KG1 (cell line): ENCODE data around the gene APH1B.
"Not testable (repeated sequence)": the region's sequence is repeated elsewhere in the genome, so short reads cannot be mapped to it uniquely, and the experiment has no call there.

Experiments used
- DNase-seq: peaks from one replicate; lab custom pipeline; 2025; lab: John Stamatoyannopoulos, UW

The APH1B gene

DNA sequence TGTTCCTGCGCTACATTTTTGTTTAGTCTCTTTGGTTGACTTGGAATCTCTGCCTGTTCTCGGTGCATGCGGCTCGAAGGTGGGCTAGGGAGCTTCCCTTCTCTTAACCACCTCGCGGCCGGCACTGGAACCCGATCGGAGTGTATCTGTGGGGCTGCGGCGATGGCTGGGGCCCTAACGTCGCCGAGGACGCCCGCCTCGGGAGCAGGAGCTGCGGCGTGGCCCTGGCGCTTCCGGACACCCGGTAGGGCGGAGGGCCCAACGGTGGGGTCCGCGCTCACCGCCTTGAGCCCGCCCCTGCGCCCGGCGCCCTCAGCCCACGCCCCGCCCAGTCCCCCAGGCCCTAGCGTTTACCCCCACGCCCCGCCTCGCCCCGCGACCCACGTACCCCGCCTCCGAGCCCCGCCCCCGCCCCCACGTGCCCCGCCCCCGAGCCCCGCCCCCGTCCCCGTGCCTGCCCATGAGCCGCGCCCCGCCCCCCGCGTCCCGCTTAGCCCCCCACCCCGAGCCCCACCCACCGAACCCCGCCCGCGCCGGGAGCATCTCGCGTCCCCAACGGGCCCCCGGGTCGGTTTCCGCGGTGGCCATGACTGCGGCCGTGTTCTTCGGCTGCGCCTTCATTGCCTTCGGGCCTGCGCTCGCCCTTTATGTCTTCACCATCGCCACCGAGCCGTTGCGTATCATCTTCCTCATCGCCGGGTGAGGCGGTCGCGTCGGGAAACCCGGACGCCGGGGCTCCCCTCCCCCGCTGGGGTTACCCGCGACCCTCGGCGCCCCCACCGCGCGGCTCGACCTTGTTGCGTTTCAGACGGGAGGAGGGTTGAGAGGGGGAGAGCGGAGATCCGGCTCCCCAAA lies at the start of gene APH1B:
Gene APH1B (plus strand): TSS at position 568 of the 855 bp plus-strand sequence. CDS start 19 bp downstream, at position 587.
- peak; percentile 64 for DNase-seq

DNA sequence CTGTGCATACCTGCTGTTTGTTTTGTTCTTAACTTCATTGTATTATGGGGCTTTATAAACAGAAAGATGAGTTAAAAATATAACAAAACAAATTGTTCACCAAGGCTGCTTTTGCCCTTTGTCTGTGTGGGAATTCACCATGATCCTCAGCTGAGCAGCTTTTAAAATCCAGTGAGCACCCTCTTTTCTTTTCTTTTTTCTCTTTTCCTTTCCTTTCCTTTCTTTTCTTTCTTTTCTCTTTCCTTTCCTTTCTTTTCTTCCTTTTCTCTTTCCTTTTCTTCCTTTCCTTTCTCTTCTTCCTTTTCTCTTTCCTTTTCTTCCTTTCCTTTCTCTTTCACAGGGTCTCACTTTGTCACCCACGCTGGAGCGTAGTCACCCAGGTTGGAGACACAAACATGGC lies 49.7 kb upstream of the APH1B start:
- DNase-seq = no peak

DNA sequence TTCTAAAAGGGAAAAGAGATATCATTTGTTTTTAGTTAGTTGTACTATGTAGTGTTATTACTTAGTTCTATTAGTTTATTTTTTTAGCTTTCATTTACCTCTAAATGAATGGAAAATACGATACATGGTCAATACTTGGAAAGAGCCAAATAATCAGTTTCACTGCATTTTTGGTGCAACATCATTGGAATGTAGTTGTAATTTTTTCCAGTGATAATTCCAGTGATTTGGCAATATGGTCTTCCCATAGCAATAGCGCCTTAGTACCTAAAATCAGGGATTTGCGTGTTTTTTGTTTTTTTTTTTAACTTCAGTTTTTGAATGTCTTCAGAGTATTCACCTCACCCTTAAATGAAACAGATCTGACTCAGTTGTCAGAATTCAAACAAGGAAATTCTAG lies 46.2 kb upstream of the APH1B start:
- DNase-seq = no peak

GRCh38 chr15:63231706-63232105 lies 45.7 kb upstream of the APH1B start:
- DNase-seq = no peak

- DNase-seq = peak; percentile 16
These were observed 45.0 kb upstream of the APH1B start for GRCh38 chr15:63232405-63232804.

GRCh38 chr15:63232943-63233342 lies 44.5 kb upstream of the APH1B start:
- no peak for DNase-seq

DNA sequence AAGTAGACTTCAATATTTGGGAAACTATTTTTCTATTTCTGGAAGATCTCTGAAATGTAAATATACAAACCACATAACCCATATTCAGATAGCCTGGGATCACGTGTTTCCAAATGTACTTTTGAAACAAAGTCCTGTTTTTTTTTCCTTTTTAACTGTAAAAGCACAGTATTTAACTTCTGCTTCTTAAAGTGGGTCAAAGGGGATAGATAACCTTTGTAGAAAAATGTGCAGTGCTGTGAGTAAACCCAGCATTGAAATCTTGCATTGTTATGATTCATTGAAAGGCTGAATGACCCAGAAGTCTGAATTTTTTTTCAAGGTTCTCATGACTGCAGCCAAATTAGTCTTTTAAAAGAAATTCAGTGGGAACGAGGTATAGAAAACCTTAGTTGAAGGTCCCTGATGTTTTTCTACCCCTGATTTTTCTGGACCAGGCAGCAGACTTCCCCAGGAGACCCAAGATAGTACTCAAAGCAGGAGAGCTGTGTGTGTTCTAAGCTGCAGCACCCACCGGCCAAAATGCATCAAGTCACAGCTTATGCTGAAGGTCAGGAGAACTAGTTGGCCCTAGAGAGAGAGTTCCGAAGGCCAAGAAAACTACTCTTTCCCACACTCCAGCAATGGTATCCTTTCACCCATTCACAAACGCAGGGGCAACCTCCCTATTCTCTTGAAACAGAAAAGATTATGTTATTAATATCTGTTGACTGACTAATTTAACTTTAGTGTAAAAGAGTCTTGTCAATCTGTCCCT lies 43.6 kb upstream of the APH1B start:
- no peak for DNase-seq

DNA sequence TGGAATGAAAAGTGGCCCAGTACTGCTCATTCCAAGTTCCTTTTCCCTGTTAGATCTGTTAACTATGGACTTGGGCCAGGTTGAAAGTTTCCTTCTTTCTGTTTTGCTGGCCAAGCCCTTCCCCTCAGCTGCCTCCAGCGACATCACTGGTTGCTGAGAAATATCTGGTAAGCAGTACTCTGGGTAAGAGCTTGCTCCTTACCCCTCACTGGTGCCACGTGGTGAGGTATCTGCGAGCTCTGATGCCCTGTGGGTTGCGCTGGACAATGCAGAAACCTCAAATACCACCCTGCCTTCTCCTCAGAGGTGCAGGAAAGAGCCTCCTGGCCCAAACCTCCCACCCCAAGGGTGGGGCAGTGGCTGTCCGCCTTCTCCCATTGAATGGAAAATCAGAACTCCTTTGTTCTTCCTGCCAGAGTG lies 42.9 kb upstream of the APH1B start:
- no peak for DNase-seq

DNA sequence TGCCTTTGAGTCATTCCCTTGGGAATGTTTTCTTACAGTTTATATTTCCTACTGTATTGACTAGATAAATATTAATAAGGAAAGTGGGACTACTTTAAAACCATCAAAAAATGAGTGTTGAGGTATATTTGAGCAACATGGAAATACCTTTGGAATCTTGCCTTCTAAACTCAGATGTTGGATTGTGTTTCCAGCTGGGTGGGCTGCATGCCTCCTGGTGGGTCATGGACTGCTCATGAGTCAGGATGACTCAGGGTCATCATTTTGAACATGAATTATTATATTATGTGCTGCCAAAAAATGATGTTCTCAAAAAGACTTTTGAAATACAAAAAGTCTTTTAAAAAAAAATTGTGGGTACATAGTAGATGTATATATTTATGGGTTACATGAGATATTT lies 41.1 kb upstream of the APH1B start:
- no peak for DNase-seq

GRCh38 chr15:63237086-63237485 lies 40.3 kb upstream of the APH1B start:
- not testable (repeated sequence) for DNase-seq

GRCh38 chr15:63238171-63238570 lies 39.2 kb upstream of the APH1B start:
- DNase-seq = no peak

DNA sequence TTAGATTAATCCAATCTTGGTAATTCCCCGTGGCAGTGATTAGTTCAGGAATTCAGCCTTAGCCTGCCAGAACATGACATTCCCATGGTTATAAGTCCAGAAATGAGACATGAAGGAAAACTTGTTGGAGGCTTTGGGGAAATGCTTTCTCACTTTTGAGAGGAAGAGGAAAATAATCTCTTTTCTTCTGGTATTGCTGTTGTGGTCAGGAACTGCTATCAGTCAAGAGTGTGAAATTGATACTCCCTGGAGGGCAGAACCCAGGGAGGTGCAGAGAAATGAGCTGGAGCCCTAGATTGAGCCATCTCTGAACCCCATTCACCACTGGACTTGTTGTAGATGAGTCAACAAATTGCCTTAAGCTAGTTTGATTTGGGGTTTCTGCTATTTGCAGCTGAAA lies 38.6 kb upstream of the APH1B start:
- no peak for DNase-seq

GRCh38 chr15:63240109-63240508 lies 37.3 kb upstream of the APH1B start:
- no peak for DNase-seq

- no peak for DNase-seq
These were observed 36.1 kb upstream of the APH1B start for GRCh38 chr15:63241316-63241715.

DNA sequence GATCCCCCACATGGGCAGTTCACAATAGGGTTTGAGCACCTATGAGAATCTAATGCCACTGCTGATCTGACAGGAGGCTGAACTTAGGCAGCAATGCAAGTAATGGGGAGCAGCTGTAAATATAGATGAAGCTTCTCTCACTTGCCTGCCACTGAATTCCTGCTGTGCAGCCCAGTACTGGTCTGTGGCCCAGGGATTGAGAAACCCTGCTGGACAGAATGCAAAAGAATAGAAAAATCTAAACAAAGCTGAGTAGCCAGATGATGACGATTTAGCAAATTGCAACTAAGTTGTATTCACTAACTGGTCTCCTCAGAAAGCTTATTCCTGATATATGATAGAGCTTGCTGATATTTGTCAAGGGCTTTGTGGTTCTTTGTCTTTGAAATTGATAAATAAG lies 34.3 kb upstream of the APH1B start:
- DNase-seq = no peak

- no peak for DNase-seq
These were observed 33.6 kb upstream of the APH1B start for GRCh38 chr15:63243776-63244175.

- no peak for DNase-seq
These were observed 33.0 kb upstream of the APH1B start for GRCh38 chr15:63244399-63244798.

GRCh38 chr15:63244976-63245645 lies 32.3 kb upstream of the APH1B start:
- DNase-seq = no peak

DNA sequence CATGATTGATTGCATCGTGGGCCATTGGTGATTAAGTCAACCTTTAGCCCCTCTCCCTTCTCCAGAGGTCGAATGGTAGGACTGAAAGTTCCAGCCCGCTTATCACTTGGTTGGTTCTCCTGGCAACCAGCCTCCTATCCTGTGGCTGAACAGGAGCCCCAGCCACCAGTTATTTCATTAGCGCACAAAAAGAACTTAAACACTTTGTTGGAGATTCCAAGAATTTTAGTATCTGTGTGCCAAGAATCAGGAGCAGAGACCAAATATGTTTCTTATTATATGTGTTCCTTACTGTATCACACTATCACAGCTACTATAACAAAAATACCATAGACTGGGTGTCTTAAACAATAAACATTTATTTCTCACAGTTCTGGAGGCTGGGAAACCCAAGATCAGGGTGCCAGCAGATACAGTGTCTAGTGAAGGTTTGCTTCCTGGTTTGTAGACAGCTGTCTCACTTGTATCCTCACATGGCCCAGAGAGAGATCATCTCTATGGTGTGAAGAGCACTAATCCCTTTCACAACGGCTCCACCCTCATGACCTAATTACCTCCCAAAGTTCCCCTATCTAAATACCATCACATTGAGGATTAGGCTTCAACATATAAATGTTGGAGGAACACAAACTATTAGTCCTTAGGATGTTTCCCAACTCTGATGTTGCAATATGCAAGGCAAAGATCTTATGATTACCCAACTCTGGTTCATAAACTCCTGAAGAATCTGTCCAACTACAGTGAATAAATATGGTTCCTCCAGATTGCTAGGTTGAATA lies 30.5 kb upstream of the APH1B start:
- no peak for DNase-seq

GRCh38 chr15:63250312-63250965 lies 27.0 kb upstream of the APH1B start:
- DNase-seq = no peak

DNA sequence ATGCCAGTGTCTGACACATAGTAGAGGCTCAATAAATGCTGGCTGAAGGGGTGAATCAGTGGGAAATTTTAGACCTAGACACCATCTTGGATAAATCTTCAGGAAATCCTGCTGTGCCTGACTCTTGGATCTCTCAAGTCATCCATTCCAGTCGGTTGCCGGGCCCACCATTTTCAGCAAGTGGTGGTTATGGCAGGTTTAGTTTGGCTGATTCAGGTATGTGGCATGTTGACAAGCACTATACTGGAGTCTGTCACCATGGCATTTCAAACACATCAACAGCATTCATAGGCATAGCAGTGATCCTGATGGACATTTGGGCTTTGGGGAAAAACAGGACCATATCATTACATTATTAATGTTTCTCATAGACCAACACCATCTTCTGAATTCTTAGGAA lies 25.7 kb upstream of the APH1B start:
- no peak for DNase-seq
